Measurements from ENCODE around the gene SIK2.

- TF ChIP-seq, protein P1, sequence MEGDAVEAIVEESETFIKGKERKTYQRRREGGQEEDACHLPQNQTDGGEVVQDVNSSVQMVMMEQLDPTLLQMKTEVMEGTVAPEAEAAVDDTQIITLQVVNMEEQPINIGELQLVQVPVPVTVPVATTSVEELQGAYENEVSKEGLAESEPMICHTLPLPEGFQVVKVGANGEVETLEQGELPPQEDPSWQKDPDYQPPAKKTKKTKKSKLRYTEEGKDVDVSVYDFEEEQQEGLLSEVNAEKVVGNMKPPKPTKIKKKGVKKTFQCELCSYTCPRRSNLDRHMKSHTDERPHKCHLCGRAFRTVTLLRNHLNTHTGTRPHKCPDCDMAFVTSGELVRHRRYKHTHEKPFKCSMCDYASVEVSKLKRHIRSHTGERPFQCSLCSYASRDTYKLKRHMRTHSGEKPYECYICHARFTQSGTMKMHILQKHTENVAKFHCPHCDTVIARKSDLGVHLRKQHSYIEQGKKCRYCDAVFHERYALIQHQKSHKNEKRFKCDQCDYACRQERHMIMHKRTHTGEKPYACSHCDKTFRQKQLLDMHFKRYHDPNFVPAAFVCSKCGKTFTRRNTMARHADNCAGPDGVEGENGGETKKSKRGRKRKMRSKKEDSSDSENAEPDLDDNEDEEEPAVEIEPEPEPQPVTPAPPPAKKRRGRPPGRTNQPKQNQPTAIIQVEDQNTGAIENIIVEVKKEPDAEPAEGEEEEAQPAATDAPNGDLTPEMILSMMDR (conservative IDR thresholded peaks at IDR 0.05; ENCODE audit: low read depth, low read length) = no peak
- no peak for TF ChIP-seq EZH2phosphoT487 (IDR thresholded peaks at IDR 0.05; ENCODE audit: borderline replicate concordance, low read length)
Measured at GRCh38 chr11:111688013-111688412, 85.8 kb downstream of the SIK2 start.

Measured in PC-3 (cell line).